Esophagus muscularis mucosa (tissue), 4 donors: ENCODE results near the gene LAMB1.
A peak's percentile ranks its signal among the peaks of the same experiment; 100 is the strongest.

Experiments used
- CTCF ChIP-seq, 3 experiments: fragments of 200-600 bp in 2 of 3; fragments of 450-650 bp in 1 of 3; sonication (generic) in 2 of 3; IDR thresholded peaks; one replicate each; pipeline ENCODE4 v1.5.1; 2017 to 2019; ENCODE audit warnings: antibody characterized with exemption in 3 of 3, mild to moderate bottlenecking in 2 of 3, moderate library complexity in 1 of 3
- EP300 ChIP-seq: sonication (generic); formaldehyde crosslinking; IDR thresholded peaks from one replicate; pipeline ENCODE4 v1.6.1; 2017; ENCODE audit warnings: antibody characterized with exemption
- POLR2A ChIP-seq: fragments of 450-650 bp; IDR thresholded peaks from one replicate; pipeline ENCODE4 v1.6.1; 2017; ENCODE audit warnings: antibody characterized with exemption, moderate library complexity, mild to moderate bottlenecking, low read depth
- POLR2AphosphoS5 ChIP-seq, 2 donors: sonication (generic); formaldehyde crosslinking; IDR thresholded peaks; one replicate each; pipeline ENCODE4 v1.6.1; 2017; ENCODE audit warnings: antibody characterized with exemption in 2 of 2

- TF ChIP-seq CTCF (IDR thresholded peaks at IDR 0.05), result peak; percentile 40 to 62 (median 49)
- TF ChIP-seq POLR2AphosphoS5 (IDR thresholded peaks at IDR 0.05), result no peak
- no peak for TF ChIP-seq EP300
- no peak for TF ChIP-seq POLR2A
Observed at GRCh38 chr7:108016841-108017775, 14.1 kb upstream of the LAMB1 start.
